HG02884 (cell line): Measurements from ENCODE around the gene DLGAP5.

ENCODE experiments used
- ATAC-seq: cut with Tn5 transposase; IDR thresholded peaks from one replicate; pipeline ENCODE4 v1.9.1; 2021; ENCODE audit warnings: mild to moderate bottlenecking, moderate library complexity; ENCODE audit not compliant: unreplicated experiment

Gene DLGAP5

GRCh38 chr14:55188686-55189295 lies 2.6 kb downstream of the DLGAP5 start:
- no peak for ATAC-seq

DNA sequence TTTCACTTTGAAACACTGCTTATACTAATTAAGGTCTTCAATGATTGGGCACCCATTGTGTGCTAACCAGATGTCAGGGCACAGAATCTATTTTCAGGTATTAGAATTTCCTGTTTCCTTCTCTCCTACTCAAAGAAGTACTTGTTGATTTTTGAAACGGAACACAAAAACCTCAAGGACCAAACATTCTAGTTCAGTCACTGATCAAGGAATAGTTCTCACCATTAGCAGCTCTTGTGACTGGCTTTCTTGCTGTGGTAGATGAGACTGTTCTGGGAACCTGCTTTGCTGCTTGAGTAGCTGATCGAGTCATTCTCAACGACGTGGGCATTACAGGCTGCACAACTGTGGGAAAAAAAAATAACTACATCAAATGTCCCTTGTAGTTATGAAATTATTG lies 11.0 kb downstream of the DLGAP5 start:
- ATAC-seq, result peak; percentile 88

GRCh38 chr14:55180006-55180405 lies 11.4 kb downstream of the DLGAP5 start:
- ATAC-seq, result no peak

- no peak for ATAC-seq
These were observed 20.9 kb downstream of the DLGAP5 start for GRCh38 chr14:55170526-55170925.

- ATAC-seq, result no peak
These were observed 30.4 kb downstream of the DLGAP5 start for GRCh38 chr14:55160989-55161388.

DNA sequence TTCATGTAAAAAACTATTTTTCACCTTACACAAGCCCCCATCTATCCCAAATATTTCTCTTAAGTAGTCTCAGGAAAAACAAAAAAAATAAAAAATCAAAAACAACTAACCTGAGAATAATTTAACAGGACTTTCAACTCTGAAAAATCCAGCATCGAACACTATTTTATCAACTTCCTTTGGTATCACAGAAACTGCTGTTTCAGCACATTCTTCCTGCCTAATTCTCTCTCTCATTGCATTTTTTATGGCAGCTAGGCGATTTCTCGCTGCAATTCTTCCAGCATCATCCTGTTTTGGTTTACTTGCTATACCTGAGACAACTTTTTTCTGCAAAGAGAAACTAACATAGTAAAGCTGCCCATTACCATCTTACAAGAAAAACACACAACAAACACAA lies 33.0 kb downstream of the DLGAP5 start:
- ATAC-seq, result no peak

DNA sequence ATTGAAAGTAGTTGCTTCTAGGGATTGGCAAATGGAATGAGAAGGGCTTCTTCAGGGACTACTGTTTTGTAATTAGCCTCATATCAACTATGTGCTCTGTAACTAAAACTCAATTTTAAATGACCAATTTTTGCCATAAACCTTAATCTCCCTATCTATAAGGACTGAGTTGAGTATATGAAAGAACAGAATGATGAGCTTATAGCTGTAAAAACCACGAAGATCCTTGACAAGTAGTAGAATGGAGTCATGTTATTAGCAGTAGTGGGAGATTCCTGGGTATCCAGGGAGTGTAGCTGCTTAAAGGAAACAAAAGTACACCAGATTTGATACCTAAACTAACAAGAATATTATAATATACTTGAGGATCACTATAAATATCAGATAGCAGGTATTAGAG lies 34.3 kb downstream of the DLGAP5 start:
- ATAC-seq, result no peak

DNA sequence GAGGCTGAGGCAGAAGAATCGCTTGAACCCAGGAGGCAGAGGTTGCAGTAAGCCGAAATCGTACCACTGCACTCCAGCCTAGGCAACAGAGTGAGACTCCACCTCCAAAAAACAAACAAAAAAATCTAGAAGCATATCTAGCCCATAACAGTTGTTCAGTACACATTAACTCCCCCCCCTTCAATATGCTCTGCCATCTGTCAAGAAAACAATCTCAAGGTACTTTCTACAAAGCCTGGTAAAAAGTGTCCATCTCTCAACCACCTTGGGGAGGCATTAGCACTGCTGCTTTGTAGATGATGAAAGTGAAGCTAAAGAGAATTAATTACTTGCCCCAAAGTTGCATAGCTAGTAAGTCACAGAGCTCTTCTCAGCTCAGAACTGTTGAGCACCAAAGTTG lies 37.4 kb downstream of the DLGAP5 start:
- ATAC-seq, result no peak

DNA sequence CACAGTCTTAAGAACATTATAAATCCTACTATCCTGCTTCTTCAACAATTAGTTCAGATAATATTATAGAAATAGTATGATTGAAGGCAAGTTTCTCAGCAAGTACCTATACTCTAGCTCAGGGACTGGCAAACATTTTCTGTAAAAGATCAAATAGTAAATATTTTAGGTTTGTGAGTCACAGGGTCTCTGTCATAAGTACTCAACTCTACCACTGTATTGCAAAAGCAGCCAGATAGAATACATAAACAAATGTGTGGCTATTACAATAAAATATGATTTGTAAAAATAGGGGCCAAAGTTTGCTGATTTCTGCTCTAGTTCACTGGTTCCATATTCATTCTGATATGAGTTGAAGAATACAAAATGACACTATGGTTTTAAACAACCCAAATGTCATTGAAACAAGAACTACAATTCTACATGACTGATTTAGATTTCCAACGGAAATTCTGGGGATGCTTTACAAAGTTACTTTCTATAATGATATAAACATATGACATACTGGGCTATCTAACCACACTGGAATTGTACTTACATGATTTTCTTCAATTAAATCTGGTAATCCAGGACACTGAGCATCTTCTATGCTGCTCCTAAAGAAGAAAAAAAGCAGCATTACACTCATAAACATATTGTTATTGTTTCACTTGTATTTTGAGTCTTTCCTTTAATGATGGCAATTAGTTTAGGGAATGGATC lies 39.2 kb downstream of the DLGAP5 start:
- ATAC-seq, result no peak

GRCh38 chr14:55151601-55152000 lies 39.8 kb downstream of the DLGAP5 start:
- ATAC-seq, result no peak

- no peak for ATAC-seq
These were observed 45.0 kb downstream of the DLGAP5 start for GRCh38 chr14:55146425-55146824.

GRCh38 chr14:55142466-55142865 lies 48.9 kb downstream of the DLGAP5 start:
- no peak for ATAC-seq

- ATAC-seq, result no peak
These were observed 49.6 kb downstream of the DLGAP5 start for GRCh38 chr14:55141825-55142224.

DNA sequence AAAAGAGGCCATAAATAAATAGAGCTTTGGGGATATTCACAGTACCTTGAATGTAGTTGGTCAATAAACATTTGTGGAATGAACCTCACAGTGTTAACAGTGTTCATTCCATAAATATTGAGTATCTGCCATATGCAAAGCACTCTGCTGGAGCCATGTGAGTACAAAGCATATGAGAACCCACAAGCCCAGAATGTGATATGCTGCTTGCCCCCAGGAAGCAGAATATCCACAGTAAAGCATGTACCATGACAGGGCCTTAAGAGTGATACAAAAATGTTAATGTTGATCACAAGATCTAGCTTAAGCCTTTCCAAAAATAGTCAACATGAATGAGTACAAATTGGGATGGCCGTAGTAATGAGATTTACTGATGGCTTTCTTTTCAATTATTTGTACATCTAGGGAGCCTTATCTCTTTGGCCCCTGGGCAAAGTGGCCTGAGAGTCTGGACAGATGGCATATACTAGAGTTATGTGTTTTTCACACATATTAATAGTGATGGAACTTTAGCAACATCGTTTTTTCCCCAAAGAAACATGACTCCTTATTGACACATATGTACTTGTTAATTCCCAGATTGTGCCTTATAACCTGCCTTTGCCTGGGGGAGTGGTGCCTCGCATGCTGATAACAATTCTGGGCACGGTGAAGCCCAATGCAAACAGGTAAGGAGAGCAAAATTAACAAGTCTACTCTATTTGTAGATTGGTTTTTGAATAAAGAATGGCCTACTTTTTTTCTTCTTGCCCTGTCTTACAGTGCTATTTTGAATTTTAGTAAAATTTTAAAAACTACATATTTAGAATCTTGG lies 51.5 kb downstream of the DLGAP5 start:
- ATAC-seq, result no peak

DNA sequence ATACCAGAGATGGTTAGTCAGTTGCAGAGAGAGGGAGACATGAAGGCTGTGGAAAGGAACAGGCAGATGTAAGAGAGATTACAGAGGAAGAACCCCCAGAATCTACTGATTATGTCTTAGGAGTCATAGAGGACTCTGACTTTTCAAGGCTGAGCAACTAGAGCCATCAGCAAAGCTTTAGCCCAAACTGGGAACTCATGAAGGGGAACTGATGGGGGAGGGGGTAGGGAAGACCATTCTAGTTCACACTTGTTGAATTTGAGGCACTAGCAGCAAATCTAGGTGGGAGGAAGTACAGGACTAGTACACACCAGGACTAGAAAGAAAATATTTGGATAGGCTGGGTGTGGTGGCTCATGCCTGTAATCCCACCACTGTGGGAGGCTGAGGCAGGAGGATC lies 52.2 kb downstream of the DLGAP5 start:
- ATAC-seq, result no peak

- no peak for ATAC-seq
These were observed 53.3 kb downstream of the DLGAP5 start for GRCh38 chr14:55138091-55138490.

DNA sequence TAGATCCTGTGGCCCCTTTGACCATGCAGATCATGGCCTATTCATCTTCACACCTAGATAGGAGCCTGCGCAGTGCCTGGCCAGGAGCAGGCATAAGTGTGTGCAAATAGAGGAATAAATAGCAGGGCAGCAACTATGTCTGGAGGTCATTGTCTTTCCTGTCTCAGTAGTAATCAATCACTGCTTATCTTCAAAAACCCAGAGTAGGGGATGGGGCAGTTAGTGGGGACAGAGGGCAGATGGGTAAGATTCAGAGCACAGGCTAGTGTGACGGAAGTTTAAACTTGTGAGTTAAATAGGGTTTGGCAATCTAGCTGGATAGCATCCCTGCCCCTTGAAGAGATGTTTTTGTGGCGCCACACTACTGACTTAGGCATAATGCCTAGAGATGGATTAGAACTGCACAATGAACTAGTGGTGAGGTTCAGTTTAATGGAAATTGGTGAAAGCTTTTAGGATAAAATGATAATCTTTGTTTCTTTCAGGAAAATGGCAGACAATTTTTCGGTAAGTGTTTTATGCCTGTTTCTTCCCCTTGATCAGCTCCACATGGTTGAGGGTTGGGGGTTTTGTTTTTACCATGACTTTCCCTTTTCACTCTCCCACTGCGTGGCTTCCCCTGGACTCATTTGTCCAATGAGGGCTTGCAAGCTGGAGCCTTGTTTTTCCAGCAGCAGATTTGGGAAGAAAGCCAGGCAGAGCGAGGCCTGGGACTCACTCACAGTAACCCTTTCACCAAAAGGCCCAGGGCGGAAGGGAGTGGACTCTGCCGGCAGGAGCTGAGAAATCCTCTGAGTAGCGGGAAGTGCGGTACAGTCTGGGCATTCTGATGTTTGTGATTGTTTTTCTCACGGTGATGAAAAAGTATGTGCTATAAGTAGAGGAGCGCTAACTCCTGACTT lies 54.2 kb downstream of the DLGAP5 start:
- ATAC-seq, result no peak

GRCh38 chr14:55136241-55136640 lies 55.1 kb downstream of the DLGAP5 start:
- ATAC-seq, result no peak

DNA sequence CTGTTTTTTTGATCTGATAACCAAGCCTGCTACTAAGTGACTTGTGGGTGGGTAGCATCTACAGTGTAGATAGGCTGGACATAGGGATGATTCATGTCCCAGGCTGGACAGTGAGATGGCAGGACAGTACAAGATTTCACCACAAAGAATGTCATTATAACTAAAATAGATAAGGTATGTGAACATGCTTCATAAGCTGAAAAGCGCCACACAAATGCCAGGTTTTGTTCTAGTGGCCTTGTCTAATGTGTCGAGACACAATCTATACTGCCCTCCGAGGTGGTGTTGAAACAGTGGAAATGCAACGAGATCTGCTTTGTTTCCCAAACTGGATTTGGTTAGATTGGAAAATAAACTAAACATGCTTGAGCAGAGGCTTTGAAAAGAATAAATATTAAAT lies 58.0 kb downstream of the DLGAP5 start:
- ATAC-seq, result no peak

GRCh38 chr14:55131370-55132137 lies 59.8 kb downstream of the DLGAP5 start:
- no peak for ATAC-seq
